Measurements from ENCODE around the gene KCMF1. TPM values are rescaled to one million over a fixed set of nuclear protein-coding genes. Genes with fewer than 3 reads are reported as not detected.
A peak's percentile ranks its signal among the peaks of the same experiment; 100 is the strongest.

The KCMF1 gene
- total RNA-seq, 2 experiments from 2014 or later, result 78.1 to 98.5 TPM

DNA sequence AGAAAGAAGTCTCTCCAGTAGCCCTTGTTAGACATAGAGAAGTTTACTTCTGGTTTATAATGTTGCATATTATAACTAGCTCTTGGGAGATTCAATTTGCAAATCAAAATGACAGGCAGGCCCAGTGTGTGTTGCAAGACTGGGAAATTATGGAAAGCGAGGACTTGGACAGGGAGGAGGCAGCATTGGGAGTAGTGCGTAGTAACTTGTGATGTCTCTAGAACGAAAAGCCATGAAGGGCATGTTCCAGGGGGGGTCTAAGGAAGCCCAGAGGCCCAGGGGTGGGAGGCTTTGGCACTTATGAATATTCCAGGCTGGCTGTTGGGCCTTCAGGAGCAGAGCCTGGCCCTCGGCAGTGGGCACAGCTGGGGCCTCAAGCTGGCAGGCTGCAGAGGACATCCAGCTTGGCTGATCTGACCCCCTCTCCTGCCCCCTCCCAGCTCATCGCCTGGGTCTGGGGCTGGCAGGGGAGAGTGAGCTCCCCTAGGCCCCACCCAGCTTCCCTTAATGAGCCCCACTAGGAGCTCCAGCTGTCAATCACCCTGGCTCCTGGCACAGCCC, 107.0 kb downstream of the KCMF1 start:
- H3K27ac Mint-ChIP-seq, result no peak overlapping the region
- H3K4me3 Mint-ChIP-seq, result no peak overlapping the region
- H3K4me1 Mint-ChIP-seq, result no peaks in the 10 kb centered on the region
- ChIA-PET POLR2A (no interaction called here), CTCF (interaction anchor here (0.5 to 1.8 kb wide), 2 partner anchors 9 to 11 kb away, joined by 3 to 7 read pairs; no protein-coding TSS in a partner anchor)
- H3K9me3 Mint-ChIP-seq (ENCODE audit: low read depth), result peaks cover 6% of the 10 kb centered on the region
- DNase-seq (no peak), ATAC-seq (no peak)
- intact Hi-C loops (cut with DNase I, micrococcal nuclease), result no loop called here
- peaks cover 11% of the 10 kb centered on the region for H3K27me3 Mint-ChIP-seq
- no peaks in the 10 kb centered on the region for H3K36me3 Mint-ChIP-seq (ENCODE audit: low read depth)

DNA sequence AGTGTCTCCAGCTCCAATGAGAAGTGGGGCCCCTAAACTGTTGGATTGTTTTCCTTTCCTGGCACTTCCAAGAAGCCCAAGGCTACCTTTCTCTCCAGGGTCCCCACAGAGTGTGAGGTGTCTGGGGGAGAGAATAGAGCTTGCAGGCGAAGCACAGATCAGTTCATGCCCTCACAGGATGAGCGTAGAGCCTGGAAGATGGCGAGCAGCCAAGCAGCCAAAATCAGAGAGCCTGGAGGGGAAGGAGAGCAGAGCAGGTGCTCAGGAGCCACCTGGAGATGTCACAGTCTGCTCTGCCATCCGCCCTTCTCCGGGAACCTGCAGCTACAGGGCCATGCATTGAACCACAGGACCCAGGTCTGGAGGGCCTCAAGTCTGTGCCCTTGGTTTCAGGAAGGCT, 107.6 kb downstream of the KCMF1 start:
- no peak for ATAC-seq
- no peak overlapping the region for H3K27ac Mint-ChIP-seq

DNA sequence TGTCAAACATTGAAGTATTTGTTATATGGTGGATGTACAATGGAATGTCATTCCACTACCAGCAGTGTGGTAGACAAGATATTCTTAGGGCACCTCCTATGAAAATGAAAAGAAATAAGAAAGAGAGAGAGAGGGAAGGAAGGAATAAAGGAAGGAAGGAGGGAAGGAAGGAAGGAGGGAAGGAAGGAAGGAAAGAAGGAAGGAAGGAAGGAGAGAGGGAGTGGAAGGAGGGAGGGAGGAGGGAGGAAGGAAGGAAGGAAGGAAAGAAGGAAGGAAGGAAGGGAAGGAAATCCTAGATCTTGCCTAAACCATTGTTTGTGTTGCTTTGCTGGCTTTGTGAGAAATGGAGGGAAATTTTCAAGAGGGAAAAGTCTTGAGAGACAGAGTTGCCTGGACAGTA, 112.1 kb downstream of the KCMF1 start:
- H3K36me3 Mint-ChIP-seq (ENCODE audit: low read depth), result no peaks in the 10 kb centered on the region
- no peaks in the 10 kb centered on the region for H3K4me1 Mint-ChIP-seq
- H3K27ac Mint-ChIP-seq, result no peak overlapping the region
- H3K4me3 Mint-ChIP-seq, result no peak overlapping the region
- no peak for ATAC-seq
- DNase-seq, result no peak
- H3K27me3 Mint-ChIP-seq, result peaks cover 9% of the 10 kb centered on the region
- ChIA-PET CTCF (no interaction called here), POLR2A (interaction anchor here (0.6 kb wide), 1 partner anchor 56 kb away, joined by 3 read pairs; no protein-coding TSS in a partner anchor)
- H3K9me3 Mint-ChIP-seq (ENCODE audit: low read depth), result peaks cover 9% of the 10 kb centered on the region
- intact Hi-C loops (cut with DNase I, micrococcal nuclease), result no loop called here

More for the DNA sequence above, 107.6 kb downstream of the KCMF1 start:
- CTCF ChIA-PET, result interaction anchor here (0.7 to 1.8 kb wide), 2 partner anchors 12 to 226 kb away, joined by 3 to 7 read pairs; no protein-coding TSS in a partner anchor
- Mint-ChIP-seq H3K36me3 (ENCODE audit: low read depth) (no peaks in the 10 kb centered on the region), H3K4me1 (no peaks in the 10 kb centered on the region), H3K4me3 (no peak overlapping the region), H3K27me3 (peaks cover 12% of the 10 kb centered on the region), H3K9me3 (ENCODE audit: low read depth) (peaks cover 9% of the 10 kb centered on the region)
- no peak for DNase-seq
- intact Hi-C loops (cut with DNase I, micrococcal nuclease), result no loop called here
- POLR2A ChIA-PET, result no interaction called here

DNA sequence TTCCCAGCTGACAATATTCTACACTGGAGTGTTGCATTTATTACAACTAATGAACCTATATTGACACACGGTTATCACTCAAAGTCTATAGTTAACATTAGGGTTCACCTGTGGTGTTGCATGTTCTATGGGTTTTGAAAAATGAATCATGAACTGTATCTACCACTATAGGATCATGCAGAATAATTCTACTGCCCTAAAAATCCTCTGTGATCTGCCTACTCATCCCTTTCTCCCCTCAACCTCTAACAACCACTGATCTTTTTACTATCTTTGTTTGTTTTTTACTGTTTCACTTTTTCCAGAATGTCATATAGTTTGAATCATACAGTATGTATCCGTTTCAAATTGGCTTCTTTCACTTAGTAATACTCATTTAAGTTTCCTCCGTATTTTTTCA, 114.6 kb downstream of the KCMF1 start:
- no peaks in the 10 kb centered on the region for H3K4me1 Mint-ChIP-seq
- ATAC-seq, result peak; percentile 89
- intact Hi-C loops (cut with DNase I, micrococcal nuclease), result no loop called here
- no peaks in the 10 kb centered on the region for H3K36me3 Mint-ChIP-seq (ENCODE audit: low read depth)
- no peak for DNase-seq
- ChIA-PET CTCF (interaction anchor here (0.7 to 1.0 kb wide), 2 partner anchors 115 to 212 kb away, joined by 3 read pairs; no protein-coding TSS in a partner anchor), POLR2A (no interaction called here)
- no peak overlapping the region for H3K27ac Mint-ChIP-seq
- no peak overlapping the region for H3K4me3 Mint-ChIP-seq
- H3K9me3 Mint-ChIP-seq (ENCODE audit: low read depth), result peaks cover 9% of the 10 kb centered on the region
- peaks cover 9% of the 10 kb centered on the region for H3K27me3 Mint-ChIP-seq

DNA sequence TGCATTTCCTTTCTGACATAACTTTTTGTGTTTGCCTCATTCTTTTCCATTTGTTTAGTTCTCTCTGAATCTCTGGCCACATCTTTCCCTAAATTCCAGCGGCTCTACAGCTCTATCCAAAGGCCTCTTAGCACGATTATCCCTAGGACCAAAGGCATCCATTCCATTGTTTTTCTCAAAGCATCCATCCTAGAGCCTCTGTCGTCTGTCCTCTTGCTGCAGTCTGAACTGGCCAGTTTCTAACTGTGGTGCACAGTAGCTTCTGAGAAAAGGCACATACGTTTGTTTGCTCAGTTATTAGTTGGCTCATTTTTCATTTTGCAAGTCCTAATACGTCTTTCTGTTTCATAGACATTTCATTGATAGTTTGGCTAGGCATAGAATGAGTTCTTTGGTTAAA, 116.6 kb downstream of the KCMF1 start:
- no peak overlapping the region for H3K27ac Mint-ChIP-seq
- no peak for DNase-seq
- peaks cover 9% of the 10 kb centered on the region for H3K27me3 Mint-ChIP-seq
- CTCF ChIA-PET, result no interaction called here
- intact Hi-C loops (cut with DNase I, micrococcal nuclease), result no loop called here
- H3K4me1 Mint-ChIP-seq, result no peaks in the 10 kb centered on the region
- H3K9me3 Mint-ChIP-seq (ENCODE audit: low read depth), result peaks cover 5% of the 10 kb centered on the region
- no peak overlapping the region for H3K4me3 Mint-ChIP-seq
- POLR2A ChIA-PET, result no interaction called here
- no peak for ATAC-seq
- no peaks in the 10 kb centered on the region for H3K36me3 Mint-ChIP-seq (ENCODE audit: low read depth)

DNA sequence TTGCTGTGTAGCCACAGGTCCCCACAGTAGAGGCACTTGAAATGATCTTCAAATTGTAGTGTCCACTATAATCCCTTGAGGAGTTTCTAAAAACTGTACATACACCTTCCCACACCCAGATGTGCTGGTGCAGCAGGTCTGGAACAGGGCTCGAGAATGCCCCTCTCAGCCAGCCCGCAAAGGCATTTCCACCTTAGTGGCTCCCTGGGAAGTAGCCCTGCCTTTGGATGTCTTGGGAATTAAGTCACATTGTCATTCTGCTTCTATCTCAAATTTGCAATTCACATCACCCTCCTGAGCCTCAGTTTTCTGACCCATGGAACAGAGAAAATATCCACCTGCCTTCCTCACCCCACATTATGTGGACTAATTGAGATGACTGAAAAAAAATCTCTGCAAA, 118.0 kb downstream of the KCMF1 start:
- ChIA-PET CTCF (interaction anchor here (0.9 kb wide), 1 partner anchor 15 kb away, joined by 3 read pairs; no protein-coding TSS in a partner anchor), POLR2A (no interaction called here)
- ATAC-seq (no peak), DNase-seq (no peak)
- Mint-ChIP-seq H3K4me1 (no peaks in the 10 kb centered on the region), H3K27me3 (peaks cover 3% of the 10 kb centered on the region), H3K9me3 (ENCODE audit: low read depth) (no peaks in the 10 kb centered on the region), H3K27ac (no peak overlapping the region), H3K4me3 (no peak overlapping the region), H3K36me3 (ENCODE audit: low read depth) (no peaks in the 10 kb centered on the region)
- intact Hi-C loops (cut with DNase I, micrococcal nuclease), result no loop called here

DNA sequence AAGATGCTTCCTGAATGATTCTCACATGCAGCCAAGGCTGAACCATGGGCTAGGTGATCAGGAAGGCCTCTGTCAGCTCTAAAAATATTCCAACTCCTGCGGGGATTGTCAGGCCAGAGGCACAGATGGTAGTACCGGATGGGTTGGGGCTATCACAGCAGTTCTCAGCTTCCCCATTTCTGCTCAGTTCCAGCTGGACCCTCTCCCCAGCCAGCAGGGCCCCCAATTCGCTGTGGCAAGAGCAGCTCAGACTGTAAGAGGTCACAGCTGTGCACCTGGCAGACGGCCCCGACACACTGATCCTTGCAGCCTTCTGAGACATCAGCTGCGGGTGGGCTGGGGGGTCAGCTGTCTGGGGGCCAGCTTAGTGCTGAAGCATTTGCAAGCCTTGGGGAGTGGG, 118.6 kb downstream of the KCMF1 start:
- no peaks in the 10 kb centered on the region for H3K9me3 Mint-ChIP-seq (ENCODE audit: low read depth)
- H3K27me3 Mint-ChIP-seq, result no peaks in the 10 kb centered on the region
- no peaks in the 10 kb centered on the region for H3K36me3 Mint-ChIP-seq (ENCODE audit: low read depth)
- no peak overlapping the region for H3K27ac Mint-ChIP-seq
- intact Hi-C loops (cut with DNase I, micrococcal nuclease), result no loop called here
- H3K4me3 Mint-ChIP-seq, result no peak overlapping the region
- no peaks in the 10 kb centered on the region for H3K4me1 Mint-ChIP-seq
- CTCF ChIA-PET, result interaction anchor here (0.6 to 0.9 kb wide), 2 partner anchors 15 to 93 kb away, joined by 3 read pairs; no protein-coding TSS in a partner anchor
- no peak for DNase-seq
- POLR2A ChIA-PET, result no interaction called here
- ATAC-seq, result no peak

DNA sequence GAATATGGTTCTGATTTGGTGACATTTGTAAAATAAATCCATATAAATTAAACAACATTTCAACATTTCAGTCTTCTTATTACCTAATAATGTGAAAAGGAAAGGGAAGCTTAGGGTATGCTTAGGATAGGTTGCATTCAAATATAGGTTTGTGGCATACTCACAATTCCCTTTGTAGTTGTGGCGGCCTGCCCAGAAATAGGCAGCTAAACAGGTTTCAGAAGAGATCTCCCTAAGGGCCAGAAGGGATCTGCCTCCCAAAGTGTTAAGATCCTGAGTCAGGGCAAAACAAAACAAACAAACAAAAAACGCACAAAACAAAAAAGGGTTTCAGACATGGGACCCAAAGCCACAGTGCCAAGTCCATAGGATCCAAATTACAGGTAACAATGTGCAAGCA, 120.9 kb downstream of the KCMF1 start:
- Mint-ChIP-seq H3K4me3 (no peak overlapping the region), H3K27me3 (no peaks in the 10 kb centered on the region), H3K27ac (no peak overlapping the region), H3K9me3 (ENCODE audit: low read depth) (no peaks in the 10 kb centered on the region), H3K36me3 (ENCODE audit: low read depth) (no peaks in the 10 kb centered on the region), H3K4me1 (no peaks in the 10 kb centered on the region)
- intact Hi-C loops (cut with DNase I, micrococcal nuclease), result no loop called here
- ATAC-seq (no peak), DNase-seq (no peak)
- ChIA-PET CTCF (no interaction called here), POLR2A (no interaction called here)

DNA sequence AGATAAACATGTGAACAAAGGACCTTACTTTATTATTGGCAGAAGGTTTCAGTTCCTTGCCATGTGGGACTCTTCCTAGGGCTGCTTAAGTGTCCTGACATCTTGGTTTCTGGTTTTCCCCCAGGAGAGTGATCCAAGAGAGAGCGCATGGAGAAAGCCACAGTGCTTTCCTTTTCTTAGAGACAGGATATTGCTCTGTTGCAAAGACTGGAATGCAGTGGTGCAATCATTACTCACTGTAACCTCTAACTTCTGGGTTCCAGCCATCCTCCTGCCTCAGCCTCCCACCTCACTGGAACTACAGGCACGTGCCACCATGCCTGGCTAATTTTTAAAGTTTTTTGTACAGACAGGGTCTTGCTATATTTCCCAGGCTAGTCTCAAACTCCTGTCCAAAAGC, 124.1 kb downstream of the KCMF1 start:
- ChIA-PET POLR2A (no interaction called here), CTCF (interaction anchor here (0.8 to 1.4 kb wide), 2 partner anchors 29 to 77 kb away, joined by 3 read pairs; no protein-coding TSS in a partner anchor)
- DNase-seq, result no peak
- intact Hi-C loops (cut with DNase I, micrococcal nuclease), result no loop called here
- H3K4me1 Mint-ChIP-seq, result no peaks in the 10 kb centered on the region
- no peak for ATAC-seq
- H3K27ac Mint-ChIP-seq, result no peak overlapping the region
- H3K9me3 Mint-ChIP-seq (ENCODE audit: low read depth), result no peaks in the 10 kb centered on the region
- peaks cover 4% of the 10 kb centered on the region for H3K27me3 Mint-ChIP-seq
- H3K4me3 Mint-ChIP-seq, result no peak overlapping the region
- no peaks in the 10 kb centered on the region for H3K36me3 Mint-ChIP-seq (ENCODE audit: low read depth)

DNA sequence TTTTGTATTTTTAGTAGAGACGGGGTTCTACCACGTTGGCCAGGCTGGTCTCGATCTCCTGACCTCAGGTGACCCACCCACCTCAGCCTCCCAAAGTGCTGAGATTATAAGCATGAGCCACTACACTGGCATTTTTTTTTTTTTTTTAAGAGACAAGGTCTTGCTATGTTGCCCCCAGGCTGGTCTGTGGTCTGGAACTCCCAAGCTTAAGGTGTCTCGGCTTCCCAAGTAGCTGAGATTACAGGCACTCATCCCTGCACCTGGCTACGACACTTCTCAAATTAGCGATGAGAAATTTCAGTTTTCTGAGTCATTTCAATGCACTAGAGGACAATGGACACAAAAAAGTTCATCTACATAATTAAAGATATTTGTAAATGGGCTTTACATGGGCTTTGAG, 125.7 kb downstream of the KCMF1 start:
- ATAC-seq (no peak), DNase-seq (no peak)
- Mint-ChIP-seq H3K27ac (no peak overlapping the region), H3K27me3 (peaks cover 4% of the 10 kb centered on the region), H3K36me3 (ENCODE audit: low read depth) (no peaks in the 10 kb centered on the region), H3K4me1 (no peaks in the 10 kb centered on the region), H3K4me3 (no peak overlapping the region), H3K9me3 (ENCODE audit: low read depth) (no peaks in the 10 kb centered on the region)
- CTCF ChIA-PET, result no interaction called here
- POLR2A ChIA-PET, result no interaction called here
- intact Hi-C loops (cut with DNase I, micrococcal nuclease), result no loop called here

DNA sequence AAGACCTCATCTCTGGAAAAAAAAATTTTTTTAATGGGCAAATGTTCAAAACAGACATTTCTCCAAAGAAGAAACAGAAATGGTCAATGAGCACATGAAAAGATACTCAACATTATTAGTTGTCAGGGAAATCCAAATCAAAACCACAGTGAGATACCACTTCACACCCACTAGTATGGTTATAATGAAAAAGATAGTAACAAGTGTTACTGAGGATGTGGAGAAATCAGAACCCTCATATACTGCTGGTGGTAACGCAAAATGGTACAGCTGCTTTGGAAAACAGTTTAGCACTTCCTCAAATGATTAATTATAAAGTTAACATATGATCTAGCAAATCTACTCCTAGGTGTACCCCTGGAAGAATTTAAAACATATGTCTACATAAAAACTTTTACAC, 133.3 kb downstream of the KCMF1 start:
- CTCF ChIA-PET, result interaction anchor here (0.7 to 1.1 kb wide), 2 partner anchors 15 to 46 kb away, joined by 3 read pairs; no protein-coding TSS in a partner anchor
- Mint-ChIP-seq H3K27ac (no peak overlapping the region), H3K4me3 (no peak overlapping the region), H3K27me3 (peaks cover 4% of the 10 kb centered on the region), H3K4me1 (no peaks in the 10 kb centered on the region), H3K9me3 (ENCODE audit: low read depth) (no peaks in the 10 kb centered on the region), H3K36me3 (ENCODE audit: low read depth) (no peaks in the 10 kb centered on the region)
- no peak for ATAC-seq
- POLR2A ChIA-PET, result no interaction called here
- intact Hi-C loops (cut with DNase I, micrococcal nuclease), result no loop called here
- DNase-seq, result no peak

DNA sequence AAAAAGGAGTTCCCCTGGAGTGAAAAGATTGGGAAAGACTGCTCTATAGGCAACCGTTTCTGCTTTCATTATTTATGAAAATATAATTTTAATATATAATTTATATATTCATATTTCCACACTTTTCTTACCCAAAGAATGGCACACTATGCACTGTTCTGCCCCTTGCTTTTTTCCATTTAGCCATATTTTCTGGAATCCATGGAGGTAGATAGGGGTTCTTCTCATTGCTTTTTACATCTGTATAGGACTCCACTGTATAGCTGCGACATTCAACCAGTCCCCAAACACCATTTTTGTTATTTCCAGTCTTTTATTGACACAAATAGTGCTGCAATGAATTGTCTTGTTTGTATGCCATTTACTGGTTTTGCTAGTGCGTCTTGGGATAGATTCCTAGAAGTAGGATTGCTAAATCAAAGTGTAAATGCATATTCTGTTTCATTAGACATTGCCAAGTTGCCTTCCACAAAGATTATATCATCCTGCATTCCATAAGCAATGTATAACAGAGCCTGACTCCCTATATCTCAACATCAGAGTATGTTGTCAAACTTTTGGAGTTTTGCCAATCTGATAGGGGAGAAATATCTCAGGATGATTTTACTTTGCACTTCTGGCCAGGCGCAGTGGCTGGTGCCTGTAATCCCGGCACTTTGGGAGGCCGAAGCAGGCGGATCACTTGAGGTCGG, 135.7 kb downstream of the KCMF1 start:
- intact Hi-C loops (cut with DNase I, micrococcal nuclease), result no loop called here
- POLR2A ChIA-PET, result no interaction called here
- Mint-ChIP-seq H3K27me3 (peaks cover 7% of the 10 kb centered on the region), H3K4me3 (no peak overlapping the region), H3K27ac (no peak overlapping the region), H3K4me1 (no peaks in the 10 kb centered on the region), H3K9me3 (ENCODE audit: low read depth) (no peaks in the 10 kb centered on the region), H3K36me3 (ENCODE audit: low read depth) (no peaks in the 10 kb centered on the region)
- CTCF ChIA-PET, result no interaction called here
- no peak for DNase-seq
- no peak for ATAC-seq

Data from activated CD4-positive, alpha-beta T cell treated with anti-CD3 and anti-CD28 coated beads for 36 hours (primary cell).